Sigmoid colon (tissue), 7 donors: Measurements from ENCODE around the gene USF1. TPM values are rescaled to one million over a fixed set of nuclear protein-coding genes. Genes with fewer than 3 reads are reported as not detected.
"Not testable (repeated sequence)": the region's sequence is repeated elsewhere in the genome, so short reads cannot be mapped to it uniquely, and the experiment has no call there.

Experiments
- DNase-seq: peaks from one replicate; pipeline ENCODE4 v3.0.0-alpha.2; 2019
- H3K27ac ChIP-seq, 4 donors: fragments of 200-600 bp; sonication (generic); one replicate each; pipeline ENCODE4 v1.5.1; 2016 to 2019; ENCODE audit warnings: mild to moderate bottlenecking in 1 of 4
- H3K27me3 ChIP-seq, 3 donors: fragments of 200-600 bp; sonication (generic); one replicate each; pipeline ENCODE4 v1.5.1; 2019; ENCODE audit warnings: mild to moderate bottlenecking in 1 of 3
- H3K36me3 ChIP-seq, 4 donors: fragments of 200-600 bp; sonication (generic); one replicate each; pipeline ENCODE4 v1.5.1; 2016 to 2019
- H3K4me1 ChIP-seq, 4 donors: fragments of 200-600 bp; sonication (generic); one replicate each; pipeline ENCODE4 v1.5.1; 2017 to 2019
- H3K4me3 ChIP-seq, 4 donors: fragments of 200-600 bp; sonication (generic); one replicate each; pipeline ENCODE4 v1.5.1; 2017 to 2019; ENCODE audit warnings: mild to moderate bottlenecking in 2 of 4, moderate library complexity in 1 of 4
- H3K9me3 ChIP-seq, 4 donors: fragments of 200-600 bp in 3 of 4; sonication (generic) in 3 of 4; one replicate each; pipeline versions ENCODE4 v1.5.1 to v1.6.1; 2013 to 2019
- CTCF ChIP-seq, 4 experiments: fragments of 450-650 bp in 3 of 4; fragments of 200-600 bp in 1 of 4; IDR thresholded peaks; one replicate each; pipeline ENCODE4 v1.5.1; 2016 to 2019; ENCODE audit warnings: antibody characterized with exemption in 4 of 4, mild to moderate bottlenecking in 3 of 4, moderate library complexity in 2 of 4
- EP300 ChIP-seq, 4 donors: sonication (generic); formaldehyde crosslinking; IDR thresholded peaks; one replicate each; pipeline ENCODE4 v1.6.1; 2017; ENCODE audit warnings: antibody characterized with exemption in 4 of 4
- POLR2A ChIP-seq, 2 donors: fragments of 450-650 bp; IDR thresholded peaks; one replicate each; pipeline ENCODE4 v1.6.1; 2016; ENCODE audit warnings: antibody characterized with exemption in 2 of 2, mild to moderate bottlenecking in 2 of 2, moderate library complexity in 2 of 2
- POLR2AphosphoS5 ChIP-seq, 4 donors: sonication (generic); formaldehyde crosslinking; IDR thresholded peaks; one replicate each; pipeline ENCODE4 v1.6.1; 2017; ENCODE audit warnings: antibody characterized with exemption in 4 of 4
- WGBS, 2 donors: extraction: QIAGEN DNeasy Blood & Tissue Kit; methylation state at CpG; one replicate each; pipeline ENCODE4 v1.1.7; 2013; 5-methylcytosine and 5-hydroxymethylcytosine counted together
- intact Hi-C: fragments of 100-400 bp; cut with DNase I; formaldehyde crosslinking; loops from one replicate; pipeline ENCODE4 v1.15.1; 2023
- polyA plus RNA-seq, 3 donors: library from polyadenylated mRNA; stranded (reverse); fragments of 200-250 nt; gene quantifications; one replicate each; pipeline ENCODE4 v1.2.3, GENCODE V29; 2013
- small RNA-seq, 3 donors: library from RNA; depleted of rRNA; stranded (forward); fragments of <200 nt; gene quantifications; one replicate each; pipeline ENCODE3, GENCODE V24; 2016
- total RNA-seq, 4 donors: library from RNA; depleted of rRNA; stranded (reverse); fragments of >200 nt; gene quantifications; one replicate each; pipeline ENCODE4 v1.1.0, GENCODE V29; 2016
- donor health status: healthy with polysubstance abuse.
- donor health status: Bipolar disorder and iron deficiency.
- donor health status: healthy.

The USF1 gene
- total and polyA plus RNA-seq, 7 donors, result 25.8 to 84.6 (median 62.4) TPM

- intact Hi-C loops, result no loop called here
- 75 to 85% methylated on average over 14 of the region's 14 CpGs for WGBS, 2 donors
- Histone ChIP-seq H3K27me3 (no peaks in the 10 kb centered on the region), H3K9me3 (no peaks in the 10 kb centered on the region), H3K27ac (no peak overlapping the region), H3K36me3 (peaks cover 0 to 3% (median 0%) of the 10 kb centered on the region in 4 donors), H3K4me1 (peaks cover 0 to 5% (median 0%) of the 10 kb centered on the region in 4 donors), H3K4me3 (no peak overlapping the region)
- TF ChIP-seq POLR2A (IDR thresholded peaks at IDR 0.05) (no peak), POLR2AphosphoS5 (IDR thresholded peaks at IDR 0.05) (no peak), CTCF (IDR thresholded peaks at IDR 0.05) (no peak), EP300 (IDR thresholded peaks at IDR 0.05) (no peak)
- no peak for DNase-seq
These were observed 52.1 kb downstream of the USF1 start for GRCh38 chr1:160993544-160994193.

GRCh38 chr1:160992036-160992435 lies 53.7 kb downstream of the USF1 start:
- H3K36me3 ChIP-seq, H3K4me1 ChIP-seq, H3K4me3 ChIP-seq, H3K9me3 ChIP-seq, DNase-seq, H3K27me3 ChIP-seq, H3K27ac ChIP-seq, intact Hi-C loops: not testable (repeated sequence)
- WGBS, 2 donors, result 75 to 89% methylated on average over 4 of the region's 4 CpGs

Small RNA genes lying within 50 kb of the gene (small RNA-seq; reads per million reads assigned to genes)
- gene AL591806.2, result 0 reads per million in 3 donors

Other genes with a start within 250 kb of the USF1 start
- gene LY9, start 249.8 kb downstream of the USF1 start, total RNA-seq, result under 1 TPM in 3 of 4 donors, not detected in 1; under 0.01 to 0.36 (median 0.16) TPM
- gene LY9, start 249.8 kb downstream of the USF1 start, polyA plus RNA-seq, result 10 to 100 TPM in 1 of 3 donors, under 1 TPM in 1, not detected in 1; 0.23 to 12.8 TPM
- gene CD244, start 183.1 kb downstream of the USF1 start, total RNA-seq, result under 1 TPM in 3 of 4 donors, not detected in 1; 0.16 to 0.36 (median 0.27) TPM
- gene CD244, start 183.1 kb downstream of the USF1 start, polyA plus RNA-seq, result 1 to 10 TPM in 2 of 3 donors, not detected in 1; 1.0 to 1.8 TPM
- gene ITLN1, start 160.8 kb downstream of the USF1 start, total RNA-seq, result under 1 TPM in 2 of 4 donors, not detected in 2; 0.66 to 0.71 TPM
- gene ITLN1, start 160.8 kb downstream of the USF1 start, polyA plus RNA-seq, result 100 to 1,000 TPM; 175 to 478 (median 284) TPM
- gene ITLN2, start 91.2 kb downstream of the USF1 start, total RNA-seq, result not detected
- gene ITLN2, start 91.2 kb downstream of the USF1 start, polyA plus RNA-seq, result under 1 TPM in 1 of 3 donors, not detected in 2; 0.12 TPM
- 10 to 100 TPM in 1 of 4 donors, 1 to 10 TPM in 3; 2.7 to 30.5 (median 5.9) TPM for gene F11R, start 24.8 kb downstream of the USF1 start, total RNA-seq
- 10 to 100 TPM; 15.6 to 96.7 (median 34.0) TPM for gene F11R, start 24.8 kb downstream of the USF1 start, polyA plus RNA-seq
- gene TSTD1, start 7.0 kb downstream of the USF1 start, total RNA-seq, result 10 to 100 TPM; 10.5 to 46.4 (median 27.8) TPM
- 100 to 1,000 TPM; 115 to 609 (median 268) TPM for gene TSTD1, start 7.0 kb downstream of the USF1 start, polyA plus RNA-seq
- 1 to 10 TPM; 4.4 to 7.7 (median 6.6) TPM for gene ARHGAP30, start 23.9 kb upstream of the USF1 start, total RNA-seq
- gene ARHGAP30, start 23.9 kb upstream of the USF1 start, polyA plus RNA-seq, result 10 to 100 TPM in 1 of 3 donors, 1 to 10 TPM in 2; 4.8 to 37.8 (median 4.9) TPM
- not detected for gene NECTIN4, start 43.6 kb upstream of the USF1 start, total RNA-seq
- 1 to 10 TPM in 2 of 3 donors, not detected in 1; 1.2 to 2.8 TPM for gene NECTIN4, start 43.6 kb upstream of the USF1 start, polyA plus RNA-seq
- 10 to 100 TPM in 2 of 4 donors, 1 to 10 TPM in 2; 5.8 to 14.1 (median 10.8) TPM for gene KLHDC9, start 52.4 kb upstream of the USF1 start, total RNA-seq
- gene KLHDC9, start 52.4 kb upstream of the USF1 start, polyA plus RNA-seq, result 10 to 100 TPM in 1 of 3 donors, 1 to 10 TPM in 2; 4.7 to 11.1 (median 9.6) TPM
- gene PFDN2, start 72.1 kb upstream of the USF1 start, total RNA-seq, result 10 to 100 TPM; 40.7 to 63.4 (median 45.9) TPM
- 100 to 1,000 TPM in 2 of 3 donors, 10 to 100 TPM in 1; 82.3 to 115 (median 104) TPM for gene PFDN2, start 72.1 kb upstream of the USF1 start, polyA plus RNA-seq
- gene NIT1, start 72.1 kb upstream of the USF1 start, total RNA-seq, result 10 to 100 TPM; 24.4 to 39.6 (median 33.1) TPM
- gene NIT1, start 72.1 kb upstream of the USF1 start, polyA plus RNA-seq, result 10 to 100 TPM; 46.8 to 66.6 (median 66.5) TPM
- gene DEDD, start 86.7 kb upstream of the USF1 start, total RNA-seq, result 10 to 100 TPM; 27.7 to 34.2 (median 30.2) TPM
- gene DEDD, start 86.7 kb upstream of the USF1 start, polyA plus RNA-seq, result 10 to 100 TPM; 24.0 to 30.6 (median 30.5) TPM
- 10 to 100 TPM; 49.0 to 77.8 (median 70.3) TPM for gene UFC1, start 108.0 kb upstream of the USF1 start, total RNA-seq
- 100 to 1,000 TPM; 129 to 249 (median 232) TPM for gene UFC1, start 108.0 kb upstream of the USF1 start, polyA plus RNA-seq
- gene USP21, start 113.5 kb upstream of the USF1 start, total RNA-seq, result 10 to 100 TPM; 11.4 to 24.1 (median 13.1) TPM
- gene USP21, start 113.5 kb upstream of the USF1 start, polyA plus RNA-seq, result 10 to 100 TPM; 16.2 to 22.2 (median 17.3) TPM
- gene PPOX, start 120.4 kb upstream of the USF1 start, total RNA-seq, result 10 to 100 TPM; 16.6 to 30.9 (median 21.3) TPM
- 10 to 100 TPM in 2 of 3 donors, 1 to 10 TPM in 1; 7.4 to 17.7 (median 16.2) TPM for gene PPOX, start 120.4 kb upstream of the USF1 start, polyA plus RNA-seq
- 10 to 100 TPM; 10.7 to 19.3 (median 14.8) TPM for gene B4GALT3, start 131.5 kb upstream of the USF1 start, total RNA-seq
- gene B4GALT3, start 131.5 kb upstream of the USF1 start, polyA plus RNA-seq, result 10 to 100 TPM; 13.4 to 33.4 (median 16.8) TPM
- 10 to 100 TPM in 2 of 4 donors, 1 to 10 TPM in 2; 6.4 to 78.2 (median 10.8) TPM for gene ADAMTS4, start 153.1 kb upstream of the USF1 start, total RNA-seq
- gene ADAMTS4, start 153.1 kb upstream of the USF1 start, polyA plus RNA-seq, result 1 to 10 TPM in 1 of 3 donors, under 1 TPM in 2; 0.23 to 4.5 (median 0.60) TPM
- gene NDUFS2, start 156.4 kb upstream of the USF1 start, total RNA-seq, result 100 to 1,000 TPM in 1 of 4 donors, 10 to 100 TPM in 3; 79.6 to 113 (median 92.6) TPM
- 100 to 1,000 TPM; 113 to 194 (median 123) TPM for gene NDUFS2, start 156.4 kb upstream of the USF1 start, polyA plus RNA-seq
- 10 to 100 TPM; 14.4 to 86.4 (median 56.9) TPM for gene FCER1G, start 169.3 kb upstream of the USF1 start, total RNA-seq
- 100 to 1,000 TPM in 1 of 3 donors, 10 to 100 TPM in 2; 77.7 to 243 (median 80.5) TPM for gene FCER1G, start 169.3 kb upstream of the USF1 start, polyA plus RNA-seq
- gene APOA2, start 177.7 kb upstream of the USF1 start, total RNA-seq, result not detected
- gene APOA2, start 177.7 kb upstream of the USF1 start, polyA plus RNA-seq, result under 1 TPM in 1 of 3 donors, not detected in 2; 0.26 TPM
- gene TOMM40L, start 180.1 kb upstream of the USF1 start, total RNA-seq, result 10 to 100 TPM; 12.6 to 20.2 (median 14.8) TPM
- 10 to 100 TPM; 15.0 to 23.1 (median 18.5) TPM for gene TOMM40L, start 180.1 kb upstream of the USF1 start, polyA plus RNA-seq
- gene NR1I3, start 192.2 kb upstream of the USF1 start, total RNA-seq, result not detected
- gene NR1I3, start 192.2 kb upstream of the USF1 start, polyA plus RNA-seq, result under 1 TPM in 1 of 3 donors, not detected in 2; 0.13 TPM
- 10 to 100 TPM in 1 of 4 donors, 1 to 10 TPM in 2, under 1 TPM in 1; 0.71 to 15.2 (median 3.7) TPM for gene PCP4L1, start 212.8 kb upstream of the USF1 start, total RNA-seq
- 1 to 10 TPM in 1 of 3 donors, not detected in 2; 2.3 TPM for gene PCP4L1, start 212.8 kb upstream of the USF1 start, polyA plus RNA-seq